Measurements from ENCODE around the gene KCNQ5. TPM values are rescaled to one million over a fixed set of nuclear protein-coding genes. Genes with fewer than 3 reads are reported as not detected.

KCNQ5 gene
- total RNA-seq, 1 donor from 2014 or later = 2.1 TPM

DNA sequence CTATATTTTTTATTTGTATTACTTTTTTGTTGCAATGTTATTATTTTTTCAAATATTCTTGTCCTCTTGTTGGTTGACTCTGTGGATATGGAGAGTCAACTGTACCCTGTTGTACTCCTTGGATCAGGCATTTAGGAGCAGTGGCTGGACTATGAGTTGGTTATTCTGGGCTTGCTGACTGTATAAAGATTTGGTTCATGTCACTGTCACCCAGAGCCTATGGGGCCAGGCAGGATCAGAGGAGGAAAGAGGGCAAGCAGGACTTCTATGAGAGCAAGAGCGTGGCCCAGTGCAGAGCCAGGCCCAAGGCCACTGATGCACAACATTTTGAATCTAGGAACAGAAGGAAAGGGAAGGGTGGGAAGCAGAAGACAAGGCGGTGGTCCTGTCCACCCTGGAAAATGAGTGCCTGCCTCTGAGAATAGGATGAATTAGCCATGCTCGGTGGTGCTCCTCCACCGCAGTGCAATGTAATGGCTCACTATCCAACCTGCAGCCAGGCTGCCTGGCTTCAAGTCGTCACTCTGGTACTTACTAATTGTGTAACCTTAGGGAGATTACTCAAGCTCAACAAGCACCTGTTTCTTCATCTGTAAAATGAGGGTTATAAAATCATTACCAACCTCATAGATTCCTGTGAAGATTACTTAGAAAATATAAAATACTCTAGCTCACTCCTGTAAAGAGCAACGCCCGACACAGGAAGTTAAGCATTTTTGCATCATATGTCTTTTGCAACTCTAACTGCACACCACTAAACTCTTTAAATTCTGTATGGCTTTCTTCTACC, 192.1 kb downstream of the KCNQ5 start:
- DNase-seq (ENCODE audit: low read depth) (no peak), FAIRE-seq (no peak)
- Histone ChIP-seq H3K36me3 (ENCODE audit: control insufficient read depth, insufficient read depth, low read length) (no peaks in the 10 kb centered on the region), H3K27me3 (ENCODE audit: control insufficient read depth, insufficient read depth, low read length) (no peaks in the 10 kb centered on the region), H3K4me3 (ENCODE audit: low read depth, low read length) (no peak overlapping the region)
- TF ChIP-seq CTCF (IDR thresholded peaks at IDR 0.05; ENCODE audit: insufficient read depth, low read length, severe bottlenecking) = no peak

DNA sequence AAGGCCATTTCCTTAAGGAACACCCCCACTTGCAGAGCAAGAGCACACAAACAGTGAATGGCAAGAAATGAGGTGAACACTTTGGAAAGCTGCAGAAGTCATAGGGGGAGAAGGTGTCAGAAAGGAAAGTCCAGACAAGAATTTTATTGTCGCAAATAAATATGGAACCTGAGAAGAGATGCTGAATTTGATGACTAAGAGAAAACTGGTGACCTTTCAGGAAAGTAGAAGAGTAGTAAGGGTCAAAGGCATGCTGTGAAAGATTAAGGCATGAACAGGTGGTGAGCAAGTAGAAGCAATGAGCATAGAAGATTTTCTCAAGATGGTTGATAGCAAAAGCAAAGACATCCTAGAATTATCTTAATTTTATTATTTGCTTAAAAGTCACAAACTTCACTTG, 194.2 kb downstream of the KCNQ5 start:
- TF ChIP-seq CTCF (IDR thresholded peaks at IDR 0.05; ENCODE audit: insufficient read depth, low read length, severe bottlenecking) = no peak
- H3K4me3 ChIP-seq (ENCODE audit: low read depth, low read length) = no peak overlapping the region
- H3K27me3 ChIP-seq (ENCODE audit: control insufficient read depth, insufficient read depth, low read length) = no peaks in the 10 kb centered on the region
- no peaks in the 10 kb centered on the region for H3K36me3 ChIP-seq (ENCODE audit: control insufficient read depth, insufficient read depth, low read length)
- no peak for FAIRE-seq
- no peak for DNase-seq (ENCODE audit: low read depth)

DNA sequence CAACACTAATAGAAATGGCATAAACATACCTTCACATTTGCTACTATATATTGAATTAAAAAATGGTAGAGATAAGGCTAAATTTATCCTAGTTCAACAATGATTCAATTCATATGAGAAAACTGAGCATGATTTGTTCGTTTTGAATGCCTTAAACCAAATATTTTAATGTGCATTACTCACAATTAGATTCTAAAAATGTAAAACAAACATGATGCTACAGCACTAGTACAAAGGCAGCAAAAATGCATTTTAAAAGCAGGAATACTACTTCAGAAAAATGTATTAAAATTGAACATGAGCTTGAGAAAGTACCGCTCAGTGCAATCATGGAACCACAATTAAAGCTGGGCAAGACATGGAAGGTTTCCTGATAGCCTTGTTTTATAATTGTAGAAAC, 195.3 kb downstream of the KCNQ5 start:
- no peak for DNase-seq (ENCODE audit: low read depth)
- H3K4me3 ChIP-seq (ENCODE audit: low read depth, low read length) = no peak overlapping the region
- no peak for FAIRE-seq
- TF ChIP-seq CTCF (IDR thresholded peaks at IDR 0.05; ENCODE audit: insufficient read depth, low read length, severe bottlenecking) = no peak
- no peaks in the 10 kb centered on the region for H3K36me3 ChIP-seq (ENCODE audit: control insufficient read depth, insufficient read depth, low read length)
- H3K27me3 ChIP-seq (ENCODE audit: control insufficient read depth, insufficient read depth, low read length) = no peaks in the 10 kb centered on the region

GRCh38 chr6:72819609-72820008, 197.7 kb downstream of the KCNQ5 start:
- TF ChIP-seq CTCF (IDR thresholded peaks at IDR 0.05; ENCODE audit: insufficient read depth, low read length, severe bottlenecking) = no peak
- FAIRE-seq = peak; percentile 88
- peak; percentile 90 for DNase-seq (ENCODE audit: low read depth)

DNA sequence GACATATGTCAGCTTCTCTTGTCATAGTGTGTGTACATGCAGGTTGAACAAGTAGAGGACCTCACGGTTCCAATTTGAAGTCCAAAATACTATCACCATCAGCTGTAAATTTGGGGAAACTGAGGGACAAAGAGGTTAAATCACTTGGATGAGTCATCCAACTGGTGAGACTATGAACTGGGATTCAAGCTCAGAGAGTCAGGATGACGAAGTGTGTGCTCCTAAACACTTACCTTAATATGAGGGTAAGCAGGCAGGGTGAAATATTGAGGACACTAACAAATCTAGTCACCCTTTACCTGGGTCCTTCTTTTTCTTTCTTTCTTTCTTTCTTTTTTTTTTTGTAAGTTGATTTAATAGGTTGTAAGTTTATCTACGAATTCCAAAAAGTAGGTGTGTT, 198.3 kb downstream of the KCNQ5 start:
- no peaks in the 10 kb centered on the region for H3K27me3 ChIP-seq (ENCODE audit: control insufficient read depth, insufficient read depth, low read length)
- FAIRE-seq = no peak

More at GRCh38 chr6:72819609-72820008, 197.7 kb downstream of the KCNQ5 start:
- no peaks in the 10 kb centered on the region for H3K27me3 ChIP-seq (ENCODE audit: control insufficient read depth, insufficient read depth, low read length)
- no peaks in the 10 kb centered on the region for H3K36me3 ChIP-seq (ENCODE audit: control insufficient read depth, insufficient read depth, low read length)
- no peak overlapping the region for H3K4me3 ChIP-seq (ENCODE audit: low read depth, low read length)

More for the DNA sequence above, 198.3 kb downstream of the KCNQ5 start:
- TF ChIP-seq CTCF (IDR thresholded peaks at IDR 0.05; ENCODE audit: insufficient read depth, low read length, severe bottlenecking) = no peak
- Histone ChIP-seq H3K4me3 (ENCODE audit: low read depth, low read length) (no peak overlapping the region), H3K36me3 (ENCODE audit: control insufficient read depth, insufficient read depth, low read length) (no peaks in the 10 kb centered on the region)
- DNase-seq (ENCODE audit: low read depth) = no peak

Measured in bronchial epithelial cell (primary cell).